Panc1 (cell line): ENCODE measurements around the gene SLC4A8. TPM values are rescaled to one million over a fixed set of nuclear protein-coding genes. Genes with fewer than 3 reads are reported as not detected.

Experiments used
- ATAC-seq: fragments of 200-7000 bp; cut with Tn5 transposase; 2 replicates; pipeline ENCODE4 v1.9.1; 2020; ENCODE audit warnings: mild to moderate bottlenecking, moderate library complexity
- BruUV-seq: library from RNA; stranded (reverse); fragments of 400-500 nt; replicated peaks from 2 replicates; lab custom pipeline; 2021; lab: Mats Ljungman, UMichigan
- CTCF ChIA-PET: fragments of 300-600 bp; sonication (Branson Sonifier 250); formaldehyde crosslinking; loops from one replicate; lab custom pipeline; 2022; ENCODE audit warnings: antibody characterized with exemption; lab: Charles Lee
- POLR2A ChIA-PET: fragments of 300-600 bp; sonication (Branson Sonifier 250); formaldehyde crosslinking; loops from one replicate; lab custom pipeline; 2022; ENCODE audit warnings: antibody characterized with exemption; lab: Charles Lee
- DNase-seq: peaks from one replicate; pipeline ENCODE4 v3.0.0-alpha.2; 2010; ENCODE audit warnings: low read depth, low spot score
- H3K27ac ChIP-seq: 2 replicates; pipeline ENCODE4 v1.5.1; 2011; ENCODE audit warnings: mild to moderate bottlenecking, low read length, inconsistent platforms
- H3K27me3 ChIP-seq: fragments of 200-500 bp; sonication (Bioruptor generic); 2 replicates; pipeline ENCODE4 v1.6.0; 2014; ENCODE audit warnings: low read length, inconsistent platforms; ENCODE audit not compliant: control insufficient read depth, insufficient read depth
- H3K36me3 ChIP-seq: fragments of 200-500 bp; sonication (Bioruptor generic); 2 replicates; pipeline ENCODE4 v1.5.1; 2014; ENCODE audit warnings: inconsistent platforms, mild to moderate bottlenecking, low read length, moderate library complexity; ENCODE audit not compliant: control insufficient read depth, insufficient read depth
- H3K4me1 ChIP-seq: 2 replicates; pipeline ENCODE4 v1.5.1; 2011; ENCODE audit warnings: inconsistent platforms, mild to moderate bottlenecking, low read length, moderate library complexity; ENCODE audit not compliant: control insufficient read depth, insufficient read depth
- H3K4me3 ChIP-seq, 2 experiments: 2 replicates each; pipeline ENCODE4 v1.5.1; 2011 to 2012; ENCODE audit warnings: low read depth in 2 of 2, low read length in 2 of 2, mild to moderate bottlenecking in 2 of 2, inconsistent platforms in 1 of 2, moderate library complexity in 1 of 2
- H3K9me3 ChIP-seq: fragments of 200-500 bp; sonication (Bioruptor generic); 2 replicates; pipeline ENCODE4 v1.5.1; 2014; ENCODE audit warnings: low read depth, mild to moderate bottlenecking, inconsistent platforms, low read length, moderate library complexity; ENCODE audit not compliant: control insufficient read depth, insufficient read depth
- POLR2AphosphoS5 ChIP-seq: IDR thresholded peaks from 2 replicates; pipeline ENCODE4 v1.6.1; 2012; ENCODE audit warnings: mild to moderate bottlenecking, low read depth, low read length, moderate library complexity
- SIN3A ChIP-seq: IDR thresholded peaks from 2 replicates; pipeline ENCODE4 v1.6.1; 2012; ENCODE audit warnings: low read depth, mild to moderate bottlenecking, low read length, moderate library complexity, borderline replicate concordance; ENCODE audit not compliant: insufficient read depth
- TCF7L2 ChIP-seq: IDR thresholded peaks from 2 replicates; pipeline ENCODE4 v1.6.1; 2011; ENCODE audit warnings: mild to moderate bottlenecking, low read depth, low read length, inconsistent platforms
- in situ Hi-C: cut with HindIII; loops from 2 replicates; pipeline ENCODE4 v1.10.0; 2016; ENCODE audit warnings: low sequenced_read_pairs, low pct_unique_long_range_greater_than_20kb
- intact Hi-C: fragments of 100-400 bp; cut with micrococcal nuclease; formaldehyde crosslinking; loops from one replicate; pipeline ENCODE4 v1.10.0; 2022; ENCODE audit not compliant: unreplicated experiment
- total RNA-seq: library from RNA; stranded (reverse); gene quantifications from one replicate; pipeline ENCODE4 v1.2.1, GENCODE V29; 2021; ENCODE audit not compliant: unreplicated experiment
- TF ChIP-seq, protein P1 (sequence below), 2 experiments: IDR thresholded peaks; 2 replicates each; pipeline ENCODE4 v1.6.1; 2011 to 2012; ENCODE audit warnings: low read depth in 2 of 2, control low read depth in 1 of 2, low read length in 1 of 2, mild to moderate bottlenecking in 1 of 2, moderate library complexity in 1 of 2; ENCODE audit not compliant: insufficient read depth in 1 of 2
- TF ChIP-seq, protein P2 (sequence below): fragments of 450-650 bp; IDR thresholded peaks from 2 replicates; pipeline ENCODE4 v1.5.1; 2017; ENCODE audit warnings: mild to moderate bottlenecking

The SLC4A8 gene
- total RNA-seq, 1 experiment from 2014 or later: 18.8 TPM

DNA sequence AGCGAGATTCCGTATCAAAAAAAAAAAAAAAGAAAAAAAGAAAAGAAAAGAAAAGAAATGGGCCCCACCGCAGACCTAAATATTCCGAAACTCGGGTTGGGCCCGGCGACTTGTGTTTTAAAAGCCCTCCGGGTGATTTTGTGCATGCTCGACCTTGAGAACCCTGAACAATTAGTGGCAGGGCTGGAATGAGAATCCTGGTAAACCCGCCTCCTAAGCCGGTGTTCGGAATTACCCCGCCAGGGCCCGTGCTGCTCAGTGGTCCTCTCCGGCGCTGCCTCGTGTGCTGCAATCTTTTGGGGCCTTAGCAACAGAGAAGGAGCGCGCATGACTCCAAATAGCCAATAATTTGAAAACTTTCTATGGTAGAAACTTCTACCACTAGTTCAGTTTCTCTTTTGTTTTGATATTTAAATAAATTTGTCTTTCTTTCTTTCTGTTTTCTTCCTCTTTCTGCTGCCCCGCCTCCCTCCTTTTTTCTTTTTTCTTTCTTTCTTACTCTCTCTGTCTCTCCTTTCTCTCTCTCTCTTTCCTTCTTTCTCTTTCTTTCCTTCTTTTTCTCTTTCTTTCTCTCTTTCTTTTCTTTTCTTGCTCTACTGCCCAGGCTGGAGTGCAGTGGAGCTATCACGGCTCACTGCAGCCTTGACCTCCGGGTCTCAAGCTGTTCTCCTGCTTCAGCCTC, 31.9 kb upstream of the SLC4A8 start:
- ChIA-PET CTCF (no interaction called here), POLR2A (interaction anchor here (0.7 kb wide), 1 partner anchor 82 kb away, joined by 7 read pairs; no protein-coding TSS in a partner anchor)
- Histone ChIP-seq H3K27ac (no peak overlapping the region), H3K9me3 (no peaks in the 10 kb centered on the region), H3K4me1 (peaks cover 6% of the 10 kb centered on the region; the same call in 1 of the 2 replicates), H3K4me3 (no peak overlapping the region), H3K27me3 (no peaks in the 10 kb centered on the region), H3K36me3 (peaks cover 3% of the 10 kb centered on the region; the same call in 1 of the 2 replicates)
- ATAC-seq (no peak), DNase-seq (no peak)
- intact Hi-C loops (no loop called here), in situ Hi-C loops (no loop called here)
- no TSS peak for BruUV-seq
- TF ChIP-seq, protein P1, sequence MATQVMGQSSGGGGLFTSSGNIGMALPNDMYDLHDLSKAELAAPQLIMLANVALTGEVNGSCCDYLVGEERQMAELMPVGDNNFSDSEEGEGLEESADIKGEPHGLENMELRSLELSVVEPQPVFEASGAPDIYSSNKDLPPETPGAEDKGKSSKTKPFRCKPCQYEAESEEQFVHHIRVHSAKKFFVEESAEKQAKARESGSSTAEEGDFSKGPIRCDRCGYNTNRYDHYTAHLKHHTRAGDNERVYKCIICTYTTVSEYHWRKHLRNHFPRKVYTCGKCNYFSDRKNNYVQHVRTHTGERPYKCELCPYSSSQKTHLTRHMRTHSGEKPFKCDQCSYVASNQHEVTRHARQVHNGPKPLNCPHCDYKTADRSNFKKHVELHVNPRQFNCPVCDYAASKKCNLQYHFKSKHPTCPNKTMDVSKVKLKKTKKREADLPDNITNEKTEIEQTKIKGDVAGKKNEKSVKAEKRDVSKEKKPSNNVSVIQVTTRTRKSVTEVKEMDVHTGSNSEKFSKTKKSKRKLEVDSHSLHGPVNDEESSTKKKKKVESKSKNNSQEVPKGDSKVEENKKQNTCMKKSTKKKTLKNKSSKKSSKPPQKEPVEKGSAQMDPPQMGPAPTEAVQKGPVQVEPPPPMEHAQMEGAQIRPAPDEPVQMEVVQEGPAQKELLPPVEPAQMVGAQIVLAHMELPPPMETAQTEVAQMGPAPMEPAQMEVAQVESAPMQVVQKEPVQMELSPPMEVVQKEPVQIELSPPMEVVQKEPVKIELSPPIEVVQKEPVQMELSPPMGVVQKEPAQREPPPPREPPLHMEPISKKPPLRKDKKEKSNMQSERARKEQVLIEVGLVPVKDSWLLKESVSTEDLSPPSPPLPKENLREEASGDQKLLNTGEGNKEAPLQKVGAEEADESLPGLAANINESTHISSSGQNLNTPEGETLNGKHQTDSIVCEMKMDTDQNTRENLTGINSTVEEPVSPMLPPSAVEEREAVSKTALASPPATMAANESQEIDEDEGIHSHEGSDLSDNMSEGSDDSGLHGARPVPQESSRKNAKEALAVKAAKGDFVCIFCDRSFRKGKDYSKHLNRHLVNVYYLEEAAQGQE (IDR thresholded peaks at IDR 0.05; ENCODE audit: insufficient read depth in 1 of 2, low read depth in 2 of 2, low read length in 1 of 2): no peak
- TF ChIP-seq TCF7L2 (no peak), POLR2AphosphoS5 (no peak), SIN3A (no peak)
- TF ChIP-seq, protein P2, sequence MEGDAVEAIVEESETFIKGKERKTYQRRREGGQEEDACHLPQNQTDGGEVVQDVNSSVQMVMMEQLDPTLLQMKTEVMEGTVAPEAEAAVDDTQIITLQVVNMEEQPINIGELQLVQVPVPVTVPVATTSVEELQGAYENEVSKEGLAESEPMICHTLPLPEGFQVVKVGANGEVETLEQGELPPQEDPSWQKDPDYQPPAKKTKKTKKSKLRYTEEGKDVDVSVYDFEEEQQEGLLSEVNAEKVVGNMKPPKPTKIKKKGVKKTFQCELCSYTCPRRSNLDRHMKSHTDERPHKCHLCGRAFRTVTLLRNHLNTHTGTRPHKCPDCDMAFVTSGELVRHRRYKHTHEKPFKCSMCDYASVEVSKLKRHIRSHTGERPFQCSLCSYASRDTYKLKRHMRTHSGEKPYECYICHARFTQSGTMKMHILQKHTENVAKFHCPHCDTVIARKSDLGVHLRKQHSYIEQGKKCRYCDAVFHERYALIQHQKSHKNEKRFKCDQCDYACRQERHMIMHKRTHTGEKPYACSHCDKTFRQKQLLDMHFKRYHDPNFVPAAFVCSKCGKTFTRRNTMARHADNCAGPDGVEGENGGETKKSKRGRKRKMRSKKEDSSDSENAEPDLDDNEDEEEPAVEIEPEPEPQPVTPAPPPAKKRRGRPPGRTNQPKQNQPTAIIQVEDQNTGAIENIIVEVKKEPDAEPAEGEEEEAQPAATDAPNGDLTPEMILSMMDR: no peak

DNA sequence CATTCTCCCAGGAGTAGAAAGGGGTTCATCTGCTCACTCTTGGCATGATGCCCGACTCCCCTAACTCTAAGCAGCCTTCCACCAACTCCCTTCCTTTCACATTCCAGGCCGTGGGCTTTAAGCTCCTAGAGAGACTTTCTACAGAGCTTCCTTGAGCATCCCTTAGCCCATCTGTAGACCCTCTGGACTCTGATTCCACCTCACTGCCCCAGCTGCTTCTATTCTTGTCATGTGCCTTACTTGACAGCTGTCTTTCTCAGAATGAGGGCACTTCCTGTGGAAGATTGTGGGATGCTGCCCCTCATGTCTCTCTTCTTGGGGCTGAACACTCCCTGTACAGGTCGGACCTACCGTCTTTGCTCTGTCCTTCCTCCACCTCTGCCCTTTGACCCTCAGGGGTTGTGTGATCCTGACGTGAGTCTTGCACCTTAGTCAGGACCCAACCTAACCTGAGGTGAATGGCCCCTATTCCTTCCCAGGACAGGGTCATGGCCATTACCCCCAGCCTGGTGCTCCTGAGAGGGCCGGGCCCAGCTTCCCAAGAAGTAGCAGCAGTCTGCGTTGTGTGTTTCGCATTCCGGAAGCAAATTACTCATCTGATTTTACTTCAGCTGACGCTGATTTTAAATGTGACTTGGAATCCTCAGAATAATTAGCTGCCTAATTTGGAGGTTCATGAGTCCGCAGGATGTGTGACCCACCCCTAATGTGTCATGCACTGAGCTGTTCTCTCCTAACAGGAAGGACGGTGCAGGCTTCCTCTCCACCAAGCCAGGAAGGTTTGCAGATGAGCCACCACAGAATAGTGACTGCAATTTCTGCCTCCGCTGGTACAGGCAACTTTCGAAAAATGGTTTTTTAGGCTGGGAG, 30.7 kb upstream of the SLC4A8 start:
- ATAC-seq: no peak
- H3K27ac ChIP-seq: no peak overlapping the region
- no peaks in the 10 kb centered on the region for H3K9me3 ChIP-seq
- peak; percentile 63 for DNase-seq
- no TSS peak for BruUV-seq
- intact Hi-C loops: no loop called here
- in situ Hi-C loops: no loop called here
- TF ChIP-seq, protein P2: no peak
- TF ChIP-seq, protein P1 (IDR thresholded peaks at IDR 0.05; ENCODE audit: insufficient read depth in 1 of 2, low read depth in 2 of 2, low read length in 1 of 2): no peak
- TF ChIP-seq SIN3A (no peak), TCF7L2 (no peak), POLR2AphosphoS5 (no peak)
- H3K36me3 ChIP-seq: peaks cover 3% of the 10 kb centered on the region; the same call in 1 of the 2 replicates
- ChIA-PET POLR2A (no interaction called here), CTCF (interaction anchor here (0.6 kb wide), 1 partner anchor 30 kb away, joined by 3 read pairs; no protein-coding TSS in a partner anchor)
- peaks cover 4% of the 10 kb centered on the region; the same call in 1 of the 2 replicates for H3K27me3 ChIP-seq
- H3K4me1 ChIP-seq: peaks cover 6% of the 10 kb centered on the region; the same call in 1 of the 2 replicates
- no peak overlapping the region for H3K4me3 ChIP-seq
